A549 (cell line): Measurements from ENCODE around the gene UBQLN1. TPM values are rescaled to one million over a fixed set of nuclear protein-coding genes. Genes with fewer than 3 reads are reported as not detected.

ENCODE experiments used
- ATAC-seq, 2 experiments: fragments of 200-7000 bp in 1 of 2; fragments of >200 bp in 1 of 2; cut with Nextera tagmentation in 1 of 2; cut with Tn5 transposase in 1 of 2; 3 replicates each; pipeline versions ENCODE4 v1.8.0 to v1.9.1; 2018 to 2020; ENCODE audit warnings: mild to moderate bottlenecking in 1 of 2, moderate library complexity in 1 of 2
- CTCF ChIA-PET: fragments of 300-600 bp; sonication (Branson Sonifier 250); formaldehyde crosslinking; extraction: SDS; loops from one replicate; lab custom pipeline; 2021; ENCODE audit warnings: antibody characterized with exemption, inconsistent platforms; lab: Yijun Ruan, JAX
- POLR2A ChIA-PET: fragments of 350-600 bp; formaldehyde crosslinking; extraction: SDS; loops from one replicate; lab custom pipeline; 2021; ENCODE audit warnings: antibody characterized with exemption, inconsistent platforms; lab: Yijun Ruan, JAX
- DNase-seq, 2 experiments: peaks; one replicate each; pipeline versions ENCODE4 v3.0.0 to v3.0.0-alpha.2; 2011 to 2016; ENCODE audit warnings: low read depth in 1 of 2, low spot score in 1 of 2
- FAIRE-seq: peaks from 2 replicates; lab custom pipeline; 2011; peaks lifted over from hg19 to GRCh38; lab: Jason Lieb, UNC
- H3K27ac ChIP-seq, 2 experiments: fragments of >200 bp; sonication (Bioruptor Twin); formaldehyde crosslinking; 3 replicates each; pipeline ENCODE4 v1.5.1; 2016 to 2017
- H3K4me1 ChIP-seq: fragments of >200 bp; sonication (Bioruptor Twin); formaldehyde crosslinking; 3 replicates; pipeline ENCODE4 v1.6.1; 2016
- H3K4me2 ChIP-seq: fragments of >200 bp; sonication (Bioruptor Twin); formaldehyde crosslinking; 3 replicates; pipeline ENCODE4 v1.6.1; 2016
- H3K4me3 ChIP-seq: fragments of >200 bp; sonication (Bioruptor Twin); formaldehyde crosslinking; 3 replicates; pipeline ENCODE4 v1.5.1; 2016
- H3K9me3 ChIP-seq: fragments of >200 bp; sonication (Bioruptor Twin); formaldehyde crosslinking; 3 replicates; pipeline ENCODE4 v1.6.1; 2016
- ATOH8 ChIP-seq: fragments of 250-450 bp; sonication (Bioruptor Pico); IDR thresholded peaks from 2 replicates; pipeline ENCODE4 v1.5.0; 2020; ENCODE audit warnings: low read depth, mild to moderate bottlenecking, moderate library complexity
- CBX2 ChIP-seq: fragments of 200-600 bp; sonication (generic); IDR thresholded peaks from 2 replicates; pipeline ENCODE4 v1.6.1; 2016; ENCODE audit warnings: low read depth, mild to moderate bottlenecking, borderline replicate concordance
- CTCF ChIP-seq: fragments of >200 bp; sonication (Bioruptor Twin); formaldehyde crosslinking; IDR thresholded peaks from 3 replicates; pipeline ENCODE4 v1.5.1; 2016
- E2F6 ChIP-seq: IDR thresholded peaks from 2 replicates; pipeline ENCODE4 v1.6.1; 2012; ENCODE audit warnings: low read depth, borderline replicate concordance
- EHF ChIP-seq: fragments of 250-450 bp; sonication (Bioruptor Pico); IDR thresholded peaks from 2 replicates; pipeline ENCODE4 v1.5.0; 2020; ENCODE audit warnings: mild to moderate bottlenecking
- EP300 ChIP-seq, 2 experiments: fragments of >200 bp; sonication (Bioruptor Twin); formaldehyde crosslinking; IDR thresholded peaks; 2 replicates in 1 of 2; 3 replicates in 1 of 2; pipeline ENCODE4 v1.6.1; 2016 to 2017
- FOSL2 ChIP-seq, 2 experiments: fragments of 450-650 bp in 1 of 2; fragments of >200 bp in 1 of 2; sonication (Bioruptor Twin) in 1 of 2; formaldehyde crosslinking; IDR thresholded peaks; 2 replicates each; pipeline versions ENCODE4 v1.5.0 to v1.6.1; 2016 to 2020; ENCODE audit warnings: mild to moderate bottlenecking in 1 of 2, moderate library complexity in 1 of 2
- GATA3 ChIP-seq: IDR thresholded peaks from 2 replicates; pipeline ENCODE4 v1.6.1; 2012; ENCODE audit warnings: borderline replicate concordance
- HEYL ChIP-seq: fragments of 250-450 bp; sonication (Bioruptor Pico); IDR thresholded peaks from 2 replicates; pipeline ENCODE4 v1.8.0; 2021; ENCODE audit warnings: mild to moderate bottlenecking, moderate library complexity
- HOXA7 ChIP-seq: fragments of 250-450 bp; sonication (Bioruptor Pico); IDR thresholded peaks from 2 replicates; pipeline ENCODE4 v1.5.0; 2020; ENCODE audit warnings: mild to moderate bottlenecking, moderate library complexity
- HOXB13 ChIP-seq: fragments of 250-450 bp; sonication (Bioruptor Pico); IDR thresholded peaks from 2 replicates; pipeline ENCODE4 v1.5.0; 2020; ENCODE audit warnings: low read depth, mild to moderate bottlenecking, moderate library complexity
- JUN ChIP-seq, 2 experiments: fragments of >200 bp; sonication (Bioruptor Twin); formaldehyde crosslinking; IDR thresholded peaks; 2 replicates in 1 of 2; 3 replicates in 1 of 2; pipeline ENCODE4 v1.6.1; 2016 to 2017
- KDM5A ChIP-seq: fragments of 200-600 bp; sonication (generic); IDR thresholded peaks from 2 replicates; pipeline ENCODE4 v1.6.1; 2016; ENCODE audit warnings: antibody characterized with exemption, mild to moderate bottlenecking
- MAFK ChIP-seq: fragments of 450-650 bp; IDR thresholded peaks from 2 replicates; pipeline ENCODE4 v1.6.1; 2014; ENCODE audit not compliant: partially characterized antibody
- MAZ ChIP-seq: fragments of 150-350 bp; IDR thresholded peaks from 2 replicates; pipeline ENCODE4 v1.6.1; 2014; ENCODE audit warnings: antibody characterized with exemption, low read depth, low read length, borderline replicate concordance
- NPAS2 ChIP-seq: fragments of 250-450 bp; sonication (Bioruptor Pico); IDR thresholded peaks from 2 replicates; pipeline ENCODE4 v1.8.0; 2022; ENCODE audit warnings: mild to moderate bottlenecking, moderate library complexity, borderline replicate concordance
- NR3C1 ChIP-seq: fragments of >200 bp; sonication (Bioruptor Twin); formaldehyde crosslinking; IDR thresholded peaks from 3 replicates; pipeline ENCODE4 v1.6.1; 2017
- PHF8 ChIP-seq: fragments of 200-600 bp; sonication (generic); IDR thresholded peaks from 2 replicates; pipeline ENCODE4 v1.6.1; 2016; ENCODE audit warnings: low read depth, mild to moderate bottlenecking, antibody characterized with exemption, moderate library complexity, borderline replicate concordance
- REST ChIP-seq: fragments of 200-600 bp; sonication (generic); IDR thresholded peaks from 2 replicates; pipeline ENCODE4 v1.6.1; 2016; ENCODE audit warnings: antibody characterized with exemption, mild to moderate bottlenecking, moderate library complexity
- USF2 ChIP-seq: fragments of 450-650 bp; IDR thresholded peaks from 2 replicates; pipeline ENCODE4 v1.6.1; 2014; ENCODE audit warnings: antibody characterized with exemption
- ZC3H11A ChIP-seq: fragments of 450-650 bp; IDR thresholded peaks from 2 replicates; pipeline ENCODE4 v1.6.1; 2014; ENCODE audit warnings: antibody characterized with exemption, mild to moderate bottlenecking
- ZNF302 ChIP-seq: fragments of 250-450 bp; sonication (Bioruptor Pico); IDR thresholded peaks from 2 replicates; pipeline ENCODE4 v1.9.0; 2021; ENCODE audit warnings: inconsistent platforms, mild to moderate bottlenecking, moderate library complexity
- ZSCAN20 ChIP-seq: fragments of 250-450 bp; sonication (Bioruptor Pico); IDR thresholded peaks from 2 replicates; pipeline ENCODE4 v1.8.0; 2022; ENCODE audit warnings: mild to moderate bottlenecking, moderate library complexity
- WGBS: methylation state at CpG from one replicate; pipeline ENCODE4 v1.1.6; 2017; ENCODE audit errors: missing lambda C conversion rate; 5-methylcytosine and 5-hydroxymethylcytosine counted together
- polyA plus RNA-seq, 4 experiments: library from polyadenylated mRNA; depleted of rRNA in 3 of 4; stranded (reverse); fragments of >200 nt; fragmentation: RNase III in 1 of 4; extraction: RNeasy Plus Mini Kit Qiagen cat#74134 plus additional on column Dnase treatment in 1 of 4; gene quantifications; 2 replicates in 3 of 4; 3 replicates in 1 of 4; pipeline ENCODE4 v1.2.3, GENCODE V29; 2011 to 2017

UBQLN1 gene
- polyA plus RNA-seq, 2 of the 4 experiments (the other 2 are of a cell fraction), result 93.5 to 187 TPM

GRCh38 chr9:83628540-83628939, 79.2 kb downstream of the UBQLN1 start:
- Histone ChIP-seq H3K4me3 (no peak overlapping the region), H3K27ac (no peak overlapping the region), H3K4me2 (no peak overlapping the region), H3K4me1 (peaks cover 8% of the 10 kb centered on the region), H3K9me3 (no peaks in the 10 kb centered on the region)
- ATAC-seq, result no peak
- FAIRE-seq, result no peak
- TF ChIP-seq HOXA7 (CRISPR knock-in tag) (no peak), FOSL2 (IDR thresholded peaks at IDR 0.05) (no peak), FOSL2 (CRISPR knock-in tag; IDR thresholded peaks at IDR 0.05) (no peak), KDM5A (no peak), ZNF302 (CRISPR knock-in tag) (no peak), REST (no peak), JUN (IDR thresholded peaks at IDR 0.05) (no peak), EHF (CRISPR knock-in tag) (no peak), MAZ (no peak), CBX2 (no peak), HEYL (CRISPR knock-in tag) (no peak), NPAS2 (CRISPR knock-in tag) (no peak), CTCF (no peak), USF2 (no peak), EP300 (IDR thresholded peaks at IDR 0.05) (no peak)
- DNase-seq, result no peak
- WGBS, result 90% methylated on average over 5 of the region's 5 CpGs
- CTCF ChIA-PET, result interaction anchor here (0.6 to 3.6 kb wide), 7 partner anchors 8 to 534 kb away, joined by 3 to 18 read pairs (median 4); partner anchors contain the start of gene KIF27
- POLR2A ChIA-PET, result no interaction called here

GRCh38 chr9:83625178-83625577, 82.6 kb downstream of the UBQLN1 start:
- Histone ChIP-seq H3K4me1 (peaks cover 13% of the 10 kb centered on the region), H3K27ac (no peak overlapping the region), H3K4me3 (no peak overlapping the region), H3K9me3 (no peaks in the 10 kb centered on the region), H3K4me2 (no peak overlapping the region)
- ChIA-PET POLR2A (no interaction called here), CTCF (interaction anchor here (0.8 to 2.3 kb wide), 3 partner anchors 11 to 29 kb away, joined by 3 to 11 read pairs (median 10); no protein-coding TSS in a partner anchor)
- TF ChIP-seq HOXA7 (CRISPR knock-in tag) (no peak), MAFK (no peak)
- ATAC-seq (no peak), DNase-seq (no peak), FAIRE-seq (no peak)
- 95% methylated on average over 3 of the region's 3 CpGs for WGBS

GRCh38 chr9:83623679-83624076, 84.1 kb downstream of the UBQLN1 start:
- FAIRE-seq, result no peak
- Histone ChIP-seq H3K4me2 (peak overlapping the region; percentile 96), H3K4me1 (peaks cover 13% of the 10 kb centered on the region), H3K9me3 (no peaks in the 10 kb centered on the region), H3K27ac (peak overlapping the region; percentile 85 to 94), H3K4me3 (peak overlapping the region; percentile 62)
- peak in 1 of 2 experiments; percentile 34; a peak in 3 of 6 replicates for ATAC-seq
- CTCF ChIA-PET, result interaction anchor here (1.1 to 2.3 kb wide), 5 partner anchors 13 to 404 kb away, joined by 4 to 11 read pairs (median 6); no protein-coding TSS in a partner anchor
- POLR2A ChIA-PET, result interaction anchor here (2.2 kb wide), 1 partner anchor 84 kb away, joined by 7 read pairs; the partner anchor contains the start of gene UBQLN1
- no peak for DNase-seq
- 24% methylated on average over 5 of the region's 5 CpGs for WGBS
- TF ChIP-seq ATOH8 (no peak), PHF8 (no peak), E2F6 (no peak), GATA3 (no peak), HOXA7 (CRISPR knock-in tag) (no peak), NR3C1 (no peak), HOXB13 (no peak), ZSCAN20 (CRISPR knock-in tag) (no peak), ZC3H11A (no peak), CTCF (no peak)
